Stimulated activated CD4-positive, alpha-beta T cell treated with anti-CD3 and anti-CD28 coated beads, Interleukin-12 subunit alpha, Interleukin-12 subunit beta, amount 100 ng/mL, for 4 hours (primary cell): ENCODE results near the gene PDZD2.
"Not testable (repeated sequence)": the region's sequence is repeated elsewhere in the genome, so short reads cannot be mapped to it uniquely, and the experiment has no call there.

Experiments used
- DNase-seq: peaks from one replicate; pipeline ENCODE4 v3.0.0-alpha.2; 2020

PDZD2 gene

DNA sequence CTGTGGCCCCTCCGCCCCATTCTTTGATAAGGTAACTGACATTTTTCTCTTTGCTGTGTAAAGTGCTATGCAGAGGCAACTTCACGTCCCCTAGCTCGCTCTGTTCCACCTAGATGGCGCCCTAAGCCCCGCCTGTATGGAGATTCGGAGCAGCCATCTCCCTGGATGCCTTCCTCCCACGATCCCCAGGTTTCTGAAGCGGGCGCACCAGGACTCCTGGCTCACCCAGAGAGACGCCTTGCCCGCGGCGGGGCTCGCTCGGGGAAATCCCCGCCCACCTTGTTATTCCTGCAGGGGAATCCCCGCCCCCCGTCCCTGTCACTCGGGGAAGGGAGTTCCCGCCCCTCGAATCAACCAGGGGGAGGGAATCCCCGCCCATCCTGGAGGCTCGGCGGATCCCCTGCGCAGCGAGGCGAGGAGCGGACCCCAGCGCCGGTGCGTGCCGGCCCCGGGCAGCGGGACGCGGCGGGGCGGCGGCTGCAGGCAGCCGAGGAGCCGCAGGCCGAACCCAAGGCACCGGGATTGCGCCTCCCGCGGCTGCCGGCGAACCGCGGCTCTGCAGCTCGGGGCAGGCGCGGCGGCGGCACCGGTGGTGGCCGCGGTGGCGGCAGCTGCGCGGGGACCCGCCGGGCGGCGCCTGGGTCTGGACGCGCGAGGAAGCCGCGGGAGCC lies at the start of gene PDZD2:
Gene PDZD2, plus strand, starts transcription at position 384 of the 671 bp plus-strand sequence.
- DNase-seq = peak; percentile 79

DNA sequence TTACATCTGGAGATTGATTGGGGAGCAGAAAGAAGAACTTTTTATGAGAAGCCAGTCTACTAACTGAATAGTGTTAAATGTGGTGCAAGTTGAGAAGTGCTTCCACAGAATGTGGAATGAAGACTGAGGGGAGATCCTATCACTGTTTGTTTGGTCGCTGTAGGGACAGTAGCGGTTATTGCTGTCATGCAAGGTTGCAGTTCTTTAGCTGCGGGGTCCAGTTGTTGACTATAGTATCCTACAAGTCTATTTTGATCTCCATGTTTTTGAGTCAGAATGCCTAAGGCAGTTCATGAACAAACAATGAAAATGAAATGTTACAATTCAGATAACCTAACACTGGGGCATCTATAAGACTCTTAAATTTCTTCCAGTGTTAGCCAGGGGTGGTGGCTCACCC lies 45.3 kb upstream of the PDZD2 start:
- DNase-seq = no peak

- no peak for DNase-seq
Measured at GRCh38 chr5:31596354-31596753, 42.6 kb upstream of the PDZD2 start.

DNA sequence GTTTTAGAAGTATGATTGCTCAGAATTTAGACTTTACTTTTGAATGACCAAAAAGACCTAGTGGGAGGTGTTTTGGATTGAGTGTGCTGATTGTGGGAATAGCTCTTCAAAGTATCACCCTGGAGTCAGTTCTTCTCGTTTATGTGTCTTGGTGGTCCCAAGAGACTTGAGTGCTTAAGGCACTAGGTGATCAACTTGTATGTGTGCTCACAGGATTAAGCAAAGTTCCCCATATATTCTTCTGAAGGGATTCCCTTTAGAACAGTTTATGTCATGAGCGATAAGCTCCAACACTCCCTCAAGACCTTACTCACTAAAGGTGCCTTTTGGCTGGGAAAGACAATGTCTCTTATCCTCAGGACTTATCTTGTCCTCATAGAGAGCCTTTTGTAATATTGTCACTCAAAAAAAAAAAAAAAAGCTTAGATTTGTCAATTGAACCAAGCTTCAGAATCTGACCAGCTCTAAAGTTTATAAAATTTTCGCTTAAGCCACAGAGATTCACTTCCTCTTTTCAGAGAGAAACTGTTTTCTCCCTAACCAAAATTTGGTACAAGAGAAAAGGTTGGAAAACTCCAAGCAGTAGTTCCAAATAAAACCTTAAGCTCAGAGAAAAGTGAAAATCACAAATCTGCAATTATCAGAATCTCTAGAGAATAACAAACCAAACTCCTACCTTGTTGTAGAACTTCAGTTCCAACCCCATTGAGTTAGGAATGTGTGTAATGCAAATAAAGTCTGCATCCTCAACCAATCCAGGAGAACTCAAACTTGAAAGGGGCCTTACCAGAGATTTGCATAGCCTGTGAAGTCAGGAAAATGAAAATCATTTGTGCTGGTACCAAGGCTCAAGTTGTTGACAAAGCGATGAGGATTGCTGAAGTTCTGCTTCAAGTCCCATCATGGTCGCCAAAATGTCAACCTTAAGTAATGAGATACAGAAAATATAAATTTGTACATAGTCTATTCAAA lies 40.0 kb upstream of the PDZD2 start:
- DNase-seq = no peak

GRCh38 chr5:31602305-31602704 lies 36.6 kb upstream of the PDZD2 start:
- DNase-seq = not testable (repeated sequence)

- no peak for DNase-seq
Measured at GRCh38 chr5:31604240-31604639, 34.7 kb upstream of the PDZD2 start.

DNA sequence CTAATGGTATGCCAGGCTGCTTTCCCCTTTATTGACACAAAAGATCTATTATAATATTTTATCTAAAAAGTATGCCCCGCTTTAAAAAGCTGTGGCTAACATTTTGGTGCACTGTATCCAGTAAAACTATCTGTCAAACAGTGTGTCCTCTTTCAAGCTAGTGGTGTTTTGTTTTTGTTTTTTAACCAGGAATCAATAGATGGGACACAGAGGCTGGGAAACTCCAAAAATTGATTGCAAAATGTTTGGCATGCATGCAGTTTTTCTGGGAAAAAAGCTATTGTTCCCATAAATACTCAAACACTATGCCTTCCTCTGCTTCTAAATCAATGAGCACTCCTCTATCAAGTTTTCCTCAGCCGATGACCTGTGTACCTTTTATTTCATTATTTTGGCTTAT lies 34.3 kb upstream of the PDZD2 start:
- no peak for DNase-seq

GRCh38 chr5:31605920-31606319 lies 33.0 kb upstream of the PDZD2 start:
- DNase-seq = no peak

GRCh38 chr5:31607546-31607945 lies 31.4 kb upstream of the PDZD2 start:
- no peak for DNase-seq

GRCh38 chr5:31611002-31611401 lies 27.9 kb upstream of the PDZD2 start:
- no peak for DNase-seq

GRCh38 chr5:31613651-31614050 lies 25.3 kb upstream of the PDZD2 start:
- no peak for DNase-seq

- DNase-seq = no peak
Measured at GRCh38 chr5:31614151-31615020, 24.5 kb upstream of the PDZD2 start.

DNA sequence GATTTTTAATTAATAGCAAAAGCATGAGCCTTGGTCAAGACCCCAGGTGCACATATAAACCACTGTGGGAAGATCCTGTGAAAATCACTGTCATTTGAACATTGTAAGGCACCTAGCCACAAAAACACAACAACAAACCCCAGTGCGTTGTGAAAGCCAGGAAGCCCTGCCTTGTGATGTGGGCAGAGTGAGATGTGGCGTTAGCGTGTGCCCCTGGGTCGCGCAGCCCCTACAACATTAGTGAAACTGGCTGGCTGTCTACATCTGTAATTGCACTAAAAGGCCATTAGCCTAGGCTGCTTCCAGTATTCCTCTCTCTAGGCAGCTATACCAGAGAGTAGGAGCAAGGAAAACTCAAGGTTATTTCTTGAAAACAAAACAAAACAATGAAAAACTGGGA lies 21.1 kb upstream of the PDZD2 start:
- no peak for DNase-seq

GRCh38 chr5:31620026-31620425 lies 18.9 kb upstream of the PDZD2 start:
- DNase-seq = no peak

DNA sequence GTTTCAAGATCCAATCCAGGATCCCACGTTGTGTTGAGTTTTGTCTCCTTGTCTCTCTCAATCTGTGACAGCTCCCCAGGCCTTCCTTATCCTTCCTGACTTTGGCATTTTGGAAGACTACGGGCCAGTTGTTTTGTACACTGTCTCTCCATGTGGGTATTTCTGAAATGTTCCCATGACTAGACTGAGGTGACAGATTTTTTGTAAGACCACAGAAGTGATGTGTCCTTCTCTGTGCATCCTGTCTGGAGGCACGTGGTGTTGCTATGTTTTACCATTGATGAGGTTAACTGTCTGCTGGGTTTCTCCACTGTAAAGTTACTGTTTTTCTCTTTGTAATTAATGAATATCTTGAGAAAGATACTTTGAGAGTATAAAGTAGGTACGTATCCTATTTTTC lies 15.7 kb upstream of the PDZD2 start:
- DNase-seq = no peak

DNA sequence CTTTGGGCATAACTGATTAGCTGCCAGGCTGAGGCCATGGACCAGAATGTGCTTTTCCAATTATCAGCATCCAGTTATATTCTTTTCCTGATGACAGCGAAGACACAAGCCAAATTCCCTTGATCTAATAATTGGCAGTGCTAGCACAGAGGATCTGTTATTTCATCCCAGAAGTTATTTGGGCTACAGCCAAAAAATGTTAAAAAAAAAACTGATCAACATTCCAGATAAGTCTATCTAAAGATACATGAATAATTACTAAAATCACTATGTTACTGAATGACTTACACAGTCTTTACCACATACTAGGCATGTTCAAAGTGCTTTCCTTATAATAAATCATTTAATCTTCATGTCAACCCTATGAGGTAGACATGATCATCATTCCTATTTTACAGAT lies 13.5 kb upstream of the PDZD2 start:
- DNase-seq = no peak

DNA sequence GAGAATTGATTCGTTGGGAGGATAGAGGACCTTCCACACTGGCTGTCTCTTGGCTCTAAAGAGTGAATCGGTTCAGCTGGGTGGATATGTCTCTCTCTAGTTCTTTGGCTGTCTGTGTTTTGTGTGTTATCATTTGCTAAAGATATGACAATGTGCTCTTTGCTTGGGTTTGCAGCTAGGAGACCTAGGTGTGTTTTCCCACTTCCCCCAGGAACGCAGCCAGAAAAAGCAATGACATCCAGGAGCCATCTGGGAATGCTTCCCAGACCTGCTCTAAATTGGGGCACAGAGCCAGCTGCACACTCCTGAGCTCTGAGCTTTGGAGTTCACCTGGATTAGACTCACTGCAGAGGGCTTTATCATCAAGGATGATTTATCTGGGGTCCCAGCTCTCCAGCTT lies 12.8 kb upstream of the PDZD2 start:
- no peak for DNase-seq

DNA sequence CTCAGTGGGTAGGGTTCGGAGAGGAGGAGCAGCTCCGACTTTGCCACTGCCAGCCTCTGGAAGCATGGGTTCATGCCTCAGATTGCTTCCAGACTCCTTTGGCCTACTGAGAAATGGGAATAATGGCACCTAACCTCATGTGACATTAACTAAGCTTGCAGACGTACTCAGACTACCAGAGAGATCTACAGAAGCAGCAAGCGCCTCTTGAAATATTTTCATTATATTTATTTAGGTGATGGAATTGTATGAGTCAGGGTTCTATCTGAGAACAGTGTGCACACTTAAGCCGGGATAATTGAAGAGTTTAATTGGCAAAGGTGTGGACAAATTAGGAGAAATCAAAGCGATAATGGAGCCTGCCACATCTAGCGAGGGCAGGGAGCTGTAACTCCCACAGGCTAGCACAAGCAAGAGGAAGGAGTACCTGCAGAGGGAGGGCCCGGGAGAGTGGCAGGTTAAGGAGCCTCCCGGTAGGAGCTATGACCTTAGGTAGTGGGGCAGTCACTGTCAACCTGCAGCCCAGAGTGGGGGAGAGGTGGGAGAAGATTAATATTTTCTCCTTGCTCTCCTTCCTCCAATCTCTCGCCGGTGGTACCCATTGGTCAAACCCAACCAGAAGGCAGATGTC lies 12.2 kb upstream of the PDZD2 start:
- DNase-seq = no peak

DNA sequence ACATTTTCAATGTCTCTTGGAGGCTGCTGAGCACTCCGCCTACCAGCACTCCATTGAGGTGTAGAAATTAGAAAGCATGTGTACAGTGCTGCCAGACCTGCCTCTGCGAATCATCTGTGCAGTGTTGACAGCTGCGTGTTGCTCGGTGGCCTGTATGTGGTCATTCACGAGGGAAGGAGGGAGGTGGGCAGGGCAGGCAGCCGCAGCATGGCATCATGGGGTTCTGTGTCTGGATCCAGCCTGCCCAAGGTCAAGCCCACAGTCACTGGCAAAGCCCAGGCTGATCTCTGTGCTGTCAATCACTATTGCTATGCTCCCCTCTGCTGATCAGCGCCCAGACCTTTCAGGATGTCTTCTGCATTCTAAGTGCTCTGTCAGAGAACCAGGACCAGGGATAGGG lies 8.0 kb upstream of the PDZD2 start:
- no peak for DNase-seq

DNA sequence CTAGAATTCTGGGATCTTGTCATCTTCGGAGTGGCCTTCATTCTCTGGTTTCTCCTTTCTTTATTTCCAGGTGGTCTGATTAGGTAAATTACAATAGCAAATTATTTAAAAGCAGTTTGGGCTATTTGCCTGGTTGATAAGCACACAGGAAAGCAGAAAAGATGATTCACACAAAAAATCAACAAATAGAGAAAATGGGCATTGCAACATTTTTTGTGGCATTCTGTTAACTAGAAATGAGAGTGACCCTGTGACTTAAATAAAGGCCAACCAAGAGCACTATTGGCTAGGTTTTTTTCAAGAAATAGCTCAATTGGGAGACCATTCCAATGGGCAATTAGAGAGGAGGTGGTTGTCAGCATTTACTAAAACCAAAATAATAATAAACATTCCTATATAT lies 6.5 kb upstream of the PDZD2 start:
- DNase-seq = no peak

DNA sequence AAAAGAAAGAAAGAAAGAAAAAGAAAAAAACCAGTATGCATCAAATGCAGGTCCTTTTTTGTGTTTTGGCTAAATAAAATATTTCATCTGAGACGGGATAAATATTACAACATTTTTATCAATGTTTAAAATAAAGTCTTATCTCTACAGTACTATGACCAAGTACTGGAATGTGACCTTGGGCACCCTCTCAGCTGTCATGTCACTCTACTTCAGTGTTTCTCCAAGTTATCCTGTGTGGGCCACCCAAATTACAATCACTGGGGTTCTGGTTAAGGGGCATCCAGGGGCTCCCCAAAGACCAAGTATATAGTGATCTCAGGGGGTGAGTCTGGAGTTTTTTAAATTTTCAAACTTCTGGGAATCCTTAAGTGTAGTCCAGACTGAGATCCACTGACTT lies 3.5 kb upstream of the PDZD2 start:
- no peak for DNase-seq

DNA sequence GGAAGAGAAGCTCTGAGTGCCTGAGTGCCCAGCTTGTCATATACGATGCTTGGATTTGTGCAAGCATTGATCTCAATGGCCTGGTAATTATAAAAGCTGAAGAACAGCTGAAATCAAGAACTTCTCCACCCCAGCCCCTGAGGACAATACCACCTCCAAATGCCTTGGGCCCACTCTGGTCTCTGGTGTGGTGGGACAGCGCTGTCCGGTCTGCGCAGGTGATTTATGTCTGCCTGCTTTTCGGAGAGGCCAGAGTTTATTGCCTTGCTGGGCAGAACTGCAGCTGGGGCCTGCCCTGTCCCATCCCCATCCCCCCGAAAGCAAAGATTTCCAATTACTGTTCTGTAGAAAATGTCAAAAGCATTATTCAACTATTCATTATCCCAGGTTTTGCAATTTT lies 1.1 kb upstream of the PDZD2 start:
- DNase-seq = no peak

DNA sequence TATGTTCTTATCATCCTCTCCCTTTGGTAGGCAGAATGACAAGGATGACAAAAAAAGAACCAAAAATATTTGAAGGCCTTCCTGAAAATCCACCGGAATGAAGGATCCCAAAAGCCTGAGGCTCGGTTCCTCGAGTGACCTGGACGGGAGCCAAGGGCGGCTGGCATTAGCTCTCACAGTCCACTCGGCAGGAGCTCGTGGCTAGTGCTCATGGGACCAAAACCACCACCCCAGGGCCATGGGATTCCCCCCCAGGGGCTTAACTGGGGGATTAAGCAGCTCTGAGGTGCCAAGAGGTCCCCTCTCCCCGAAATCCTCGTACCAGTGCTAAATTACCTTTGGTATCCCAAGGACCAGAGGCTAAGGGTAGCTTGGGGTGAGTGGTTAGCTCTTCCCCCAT lies 586 bp upstream of the PDZD2 start:
- no peak for DNase-seq
